CD4-positive, alpha-beta T cell treated with Interleukin-6 for 4 hours (primary cell): ENCODE data around the gene PDE6B.
"Not testable (repeated sequence)": the region's sequence is repeated elsewhere in the genome, so short reads cannot be mapped to it uniquely, and the experiment has no call there.

Experiments used
- DNase-seq: peaks from one replicate; pipeline ENCODE4 v3.0.0-alpha.2; 2020; ENCODE audit warnings: mixed read lengths

PDE6B gene

DNA sequence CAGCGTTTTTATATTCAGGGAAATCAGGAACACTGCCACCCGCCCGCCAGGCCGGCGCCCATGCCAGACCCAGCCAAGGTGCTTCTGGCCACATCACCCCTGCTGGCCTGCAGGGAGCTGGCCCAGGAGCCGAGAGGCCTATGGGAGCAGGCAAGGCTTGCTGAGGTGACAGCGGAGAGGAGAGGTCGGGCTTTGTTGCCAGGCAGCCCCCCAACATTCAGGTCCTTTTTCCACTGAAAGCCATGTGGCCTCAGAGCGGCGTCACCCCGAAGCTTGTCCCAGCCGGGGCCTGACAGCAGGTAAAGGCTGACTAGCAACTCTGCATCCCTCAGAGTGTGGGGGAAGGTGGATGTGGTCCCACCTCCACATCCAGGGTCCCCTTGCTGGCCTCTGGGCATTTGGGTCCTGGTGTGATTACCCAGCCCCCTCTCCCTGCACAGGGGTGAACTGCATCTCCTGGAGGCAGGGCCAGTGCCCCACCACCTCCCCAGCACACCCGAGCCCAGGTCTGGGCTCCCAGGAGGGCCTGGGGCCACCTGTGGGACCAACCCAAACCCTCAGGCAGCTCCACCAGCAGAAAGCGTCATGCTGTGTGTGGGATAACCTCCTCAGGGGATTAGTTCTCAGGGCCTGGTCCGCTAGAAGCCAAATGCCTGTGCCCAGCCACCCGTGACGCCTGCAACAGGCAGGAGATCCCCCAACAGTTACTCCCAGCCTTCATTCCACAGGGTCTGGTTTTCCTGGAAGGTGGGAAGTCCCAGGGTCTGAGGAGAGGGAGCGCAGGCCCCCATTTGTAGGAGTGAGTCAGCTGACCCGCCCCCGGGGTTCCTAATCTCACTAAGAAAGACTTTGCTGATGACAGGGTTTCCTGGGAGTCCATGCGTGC is at the start of gene PDE6B:
PDE6B (plus strand) TSS at position 869 of the 886 bp plus-strand sequence. CDS start 54 bp downstream, outside the sequence.
- no peak for DNase-seq

DNA sequence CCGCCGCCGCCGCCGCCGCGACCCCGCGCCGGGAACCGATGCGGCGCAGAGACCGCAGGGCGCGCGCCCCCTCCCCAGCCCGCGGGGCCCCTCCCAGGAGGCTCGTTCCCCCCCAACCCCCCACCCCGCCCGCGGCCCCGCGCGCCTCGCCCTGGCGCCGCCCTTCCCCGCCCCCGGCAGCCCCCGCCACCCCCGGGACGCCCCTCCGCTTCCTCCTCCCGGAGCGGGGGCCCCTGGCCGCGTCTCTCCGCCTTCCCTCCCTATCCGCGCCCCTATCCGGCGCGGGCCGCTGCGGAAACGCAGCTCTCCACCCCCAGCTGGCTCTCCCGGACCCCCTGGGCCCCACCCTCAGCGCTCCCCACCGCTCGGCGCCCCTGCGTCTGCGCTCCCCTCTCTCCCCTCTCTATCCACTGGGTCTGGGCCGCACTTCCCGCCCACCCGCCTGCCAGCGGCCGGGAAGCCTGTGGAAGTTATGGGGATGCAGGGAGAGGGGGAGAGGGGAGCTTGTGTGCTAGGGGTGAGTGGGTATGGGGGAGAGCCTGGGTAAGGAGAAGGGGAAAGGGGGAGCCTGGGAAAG is 49.0 kb upstream of the PDE6B start, which contains the start of gene TMEM271:
TMEM271 (minus strand) TSS at position 51 of the 577 bp plus-strand sequence. CDS start 233 bp downstream, outside the sequence.
- no peak for DNase-seq

DNA sequence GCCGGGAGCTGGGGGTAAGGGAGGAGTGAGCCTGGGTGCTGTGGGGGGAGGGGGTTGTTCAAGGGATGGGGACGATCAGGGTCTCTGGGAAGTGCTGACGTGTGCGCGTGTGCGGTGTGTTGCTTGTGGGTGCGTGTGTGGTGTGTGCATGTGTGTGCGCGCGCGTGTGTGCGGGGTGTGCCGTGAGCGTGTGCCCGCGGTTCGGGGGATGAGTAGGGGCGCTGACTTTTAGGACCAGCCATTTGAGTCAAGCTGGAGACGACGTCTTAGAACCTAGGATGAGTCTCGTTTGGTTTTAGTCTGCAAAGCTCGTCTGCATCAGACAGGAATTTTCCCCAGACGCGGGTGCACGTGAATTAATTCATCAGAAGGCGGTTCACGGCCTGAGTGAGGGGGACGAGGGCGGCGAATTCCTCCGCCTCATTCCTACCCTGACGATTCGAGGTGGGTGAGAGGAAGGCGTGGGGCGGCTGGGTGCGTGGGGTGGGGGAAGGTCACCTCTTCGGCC is 48.3 kb upstream of the PDE6B start:
- DNase-seq: no peak

DNA sequence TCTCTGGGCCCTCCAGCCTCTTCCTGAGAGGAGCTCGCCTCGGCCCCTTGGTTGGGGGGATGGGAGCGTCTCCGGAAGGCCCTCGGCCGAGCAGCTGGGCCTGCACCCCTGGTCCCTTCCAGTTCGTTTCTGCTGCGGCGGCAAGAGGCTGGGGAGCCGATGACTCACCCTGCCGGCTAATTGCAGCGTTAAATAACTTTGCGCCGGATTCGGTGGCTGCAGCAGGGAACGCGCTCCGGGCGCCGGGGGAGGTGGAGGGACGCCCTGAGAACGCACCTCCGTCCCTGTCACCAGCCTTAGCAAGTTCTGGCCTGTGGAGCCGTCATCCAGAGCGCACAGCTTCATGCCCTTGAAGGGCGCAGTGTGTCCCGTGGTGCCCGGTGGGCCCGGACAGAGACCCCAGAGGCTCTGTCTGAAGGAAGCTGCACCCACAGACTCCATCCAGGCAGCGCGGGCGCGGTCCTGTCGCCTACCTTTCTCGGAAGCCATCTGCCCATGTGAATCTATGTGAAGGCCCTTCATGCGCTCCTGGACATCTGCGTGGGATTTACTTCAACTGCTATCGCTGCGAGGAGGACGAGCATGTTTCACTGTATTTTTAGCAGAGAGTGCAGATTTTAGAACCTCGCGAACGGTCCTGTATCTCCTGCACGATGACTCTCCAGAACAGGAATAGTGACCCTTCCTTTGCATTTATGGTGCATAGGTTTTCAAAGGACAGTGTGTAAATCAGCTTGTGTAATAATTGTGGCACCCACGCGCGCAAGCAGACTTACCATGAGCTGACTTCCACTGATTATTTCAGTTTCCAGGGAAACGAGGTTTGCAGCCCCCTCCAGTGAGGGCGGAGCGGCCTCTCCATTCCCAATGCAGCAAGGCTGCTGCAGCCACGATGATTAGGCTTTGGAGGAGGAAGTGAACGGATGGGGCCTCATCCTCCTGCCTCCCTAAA is 47.6 kb upstream of the PDE6B start:
- no peak for DNase-seq

DNA sequence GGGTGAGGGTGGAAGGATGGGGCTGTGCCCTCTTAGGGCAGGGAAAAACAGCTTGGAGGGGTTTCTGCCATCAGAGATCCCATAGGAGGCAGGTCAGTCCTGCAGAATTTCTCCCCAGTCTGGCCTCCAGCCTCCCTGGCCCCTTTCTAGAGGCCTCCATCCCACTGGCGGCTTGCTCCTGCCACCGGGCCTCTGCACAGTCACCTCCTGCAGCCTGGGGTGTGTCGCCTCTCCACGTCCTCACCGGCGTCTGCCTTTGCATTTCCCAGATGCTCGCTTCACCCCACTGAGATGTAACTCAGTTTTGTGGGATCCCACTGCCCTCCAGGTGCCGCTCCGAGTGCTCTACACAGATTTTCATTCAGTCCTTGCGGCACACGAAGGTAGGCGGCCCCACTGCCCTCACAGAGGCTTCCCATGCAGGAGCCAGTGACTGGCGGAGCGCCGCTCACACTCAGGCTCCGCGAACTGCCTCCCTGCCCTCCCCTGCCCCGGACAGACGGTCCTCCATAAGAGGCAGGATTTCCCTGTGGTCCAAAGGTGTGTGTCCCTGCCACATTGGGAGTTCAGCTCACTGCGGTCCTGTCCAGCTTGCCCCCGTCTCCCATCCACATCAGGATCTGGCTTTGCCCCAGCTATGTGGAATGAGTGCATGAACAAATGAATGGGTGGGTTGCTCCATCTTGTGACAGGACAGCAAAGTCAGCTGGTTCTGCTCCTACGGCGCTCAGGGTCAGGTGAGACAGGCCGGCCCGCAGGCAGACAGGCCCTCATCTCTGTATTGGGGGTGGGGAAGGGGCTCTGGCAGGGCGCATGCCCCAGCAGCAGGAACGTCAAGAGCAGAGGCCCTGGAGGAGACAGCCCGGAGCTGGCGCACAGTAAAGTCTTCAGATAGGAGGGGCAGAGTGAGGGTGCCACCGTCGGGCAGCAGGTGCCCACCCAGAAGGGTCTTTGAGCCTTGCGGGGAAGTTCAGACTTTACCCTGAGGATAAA is 46.6 kb upstream of the PDE6B start:
- no peak for DNase-seq

DNA sequence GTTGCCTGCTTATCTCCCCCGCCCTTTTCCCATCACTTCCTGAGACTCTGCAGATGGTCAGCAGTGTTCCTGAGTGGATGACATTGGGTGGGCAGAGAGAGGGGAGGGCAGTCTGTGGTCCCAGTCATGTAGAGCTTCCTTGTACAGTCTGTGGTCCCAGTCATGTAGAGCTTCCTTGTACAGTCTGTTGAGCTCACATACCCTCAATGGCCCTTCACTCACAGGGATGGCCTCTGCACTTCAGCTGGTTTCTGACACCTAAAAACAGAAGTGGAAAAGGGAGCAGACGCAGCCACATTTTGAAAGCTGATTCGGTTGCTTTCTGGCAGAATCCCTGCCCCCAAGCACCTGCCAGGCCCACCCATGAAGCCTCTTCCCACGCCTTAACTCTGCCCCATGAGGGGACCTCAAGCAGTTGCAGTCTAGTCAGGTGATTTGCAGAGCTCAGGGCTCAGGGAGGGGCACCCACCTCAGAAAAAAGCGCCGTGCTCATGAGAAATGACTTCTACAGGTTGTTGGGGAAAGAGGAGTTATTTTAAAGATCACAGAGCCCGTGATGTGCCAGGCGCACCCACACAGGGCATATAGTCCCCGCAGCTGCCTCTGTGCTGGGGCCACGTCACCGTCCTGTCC is 45.7 kb upstream of the PDE6B start:
- DNase-seq: no peak

DNA sequence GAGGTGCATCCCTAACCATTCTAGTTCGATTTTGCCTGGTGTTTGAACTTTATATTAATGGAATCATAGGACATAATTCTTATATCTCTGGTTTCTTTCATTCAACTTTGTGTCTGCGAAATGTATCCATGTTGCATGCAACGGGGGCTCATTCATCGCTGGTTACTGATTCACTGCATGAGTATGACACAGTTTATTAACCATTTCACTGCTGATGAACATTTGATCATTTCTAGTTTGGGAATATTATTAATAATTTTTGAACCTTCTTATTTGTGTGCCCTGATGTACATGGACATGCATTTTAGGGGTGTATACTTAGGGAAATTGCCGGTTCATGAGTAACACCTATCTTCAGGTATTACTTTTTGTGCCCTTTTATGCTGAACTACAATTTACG is 44.2 kb upstream of the PDE6B start:
- no peak for DNase-seq

DNA sequence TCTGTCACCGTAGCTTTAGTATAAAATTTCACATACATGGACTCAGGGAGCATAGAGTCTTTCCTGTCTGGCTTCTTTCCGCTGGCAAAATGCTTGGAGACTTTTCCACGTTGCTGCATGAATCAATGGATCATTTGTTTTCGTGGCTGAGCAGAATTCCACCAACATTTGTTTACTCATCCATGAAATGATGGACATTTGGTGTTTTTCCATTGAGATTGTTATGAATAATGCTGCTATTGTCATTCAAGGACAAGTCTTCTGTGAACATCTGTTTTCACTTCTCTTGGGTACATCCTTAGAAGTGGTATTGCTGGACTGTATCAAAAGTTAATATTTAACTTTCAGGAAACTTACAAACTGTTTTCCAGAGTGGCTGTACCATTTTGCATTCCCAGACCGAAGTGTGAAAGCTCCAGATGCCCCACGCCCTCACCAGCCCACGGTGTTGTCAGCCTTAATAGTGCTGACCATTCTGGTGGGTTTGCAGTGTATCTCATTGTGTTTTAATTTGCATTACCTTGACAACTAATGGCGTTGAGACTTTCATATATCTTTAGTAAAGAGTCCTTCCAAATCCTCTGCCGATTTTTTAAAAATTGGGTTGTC is 43.5 kb upstream of the PDE6B start:
- no peak for DNase-seq

DNA sequence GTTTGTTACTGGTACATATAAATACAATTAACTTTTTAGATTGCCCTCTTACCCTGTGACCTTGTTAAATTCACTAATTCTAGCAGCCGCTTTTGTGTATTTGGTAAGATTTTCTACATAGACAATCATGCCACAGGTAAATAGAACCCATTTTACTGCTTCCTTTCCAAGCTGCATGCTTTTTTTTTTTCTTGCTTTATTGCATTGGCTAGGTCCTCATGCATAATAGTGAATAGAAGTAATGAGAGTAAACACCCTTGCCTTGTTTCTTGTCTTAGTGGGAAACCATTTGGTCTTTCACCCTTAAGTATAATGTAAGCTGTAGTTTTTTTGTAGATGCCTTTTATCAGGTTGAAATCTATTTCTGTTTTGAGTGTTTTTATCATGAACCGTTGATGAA is 41.6 kb upstream of the PDE6B start:
- no peak for DNase-seq

DNA sequence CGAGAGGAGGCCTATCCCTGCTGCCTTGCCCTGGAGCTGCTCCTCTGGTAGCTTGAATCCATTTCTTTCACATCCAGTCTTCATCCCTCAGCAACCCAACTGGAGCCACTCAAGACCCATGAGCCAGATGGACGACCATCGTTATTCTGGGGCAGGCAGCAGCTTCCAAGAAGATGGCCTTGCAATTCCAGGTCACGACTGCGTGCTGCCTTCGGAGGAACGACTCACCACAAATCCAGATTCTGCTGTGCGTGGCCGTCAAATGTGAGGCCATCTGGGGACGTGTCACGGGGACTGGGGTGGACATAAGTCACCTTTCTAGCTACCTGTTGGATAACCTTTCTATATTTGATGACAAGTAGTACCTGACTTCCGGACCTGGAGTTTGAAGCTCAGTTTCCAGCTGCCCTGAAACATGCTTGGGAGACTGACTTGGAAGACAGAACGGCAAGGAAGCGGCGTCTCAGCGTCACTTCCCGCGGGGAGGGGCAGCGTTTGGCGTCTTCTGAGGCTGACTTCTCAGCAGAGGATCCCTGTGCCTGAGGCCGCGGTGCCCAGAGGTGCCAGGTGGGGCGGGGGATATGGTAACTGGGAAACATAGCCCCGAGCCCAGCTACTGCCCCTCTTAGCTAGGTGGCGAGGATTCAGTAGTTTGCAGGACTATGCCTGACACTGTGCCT is 37.6 kb upstream of the PDE6B start:
- DNase-seq: no peak

DNA sequence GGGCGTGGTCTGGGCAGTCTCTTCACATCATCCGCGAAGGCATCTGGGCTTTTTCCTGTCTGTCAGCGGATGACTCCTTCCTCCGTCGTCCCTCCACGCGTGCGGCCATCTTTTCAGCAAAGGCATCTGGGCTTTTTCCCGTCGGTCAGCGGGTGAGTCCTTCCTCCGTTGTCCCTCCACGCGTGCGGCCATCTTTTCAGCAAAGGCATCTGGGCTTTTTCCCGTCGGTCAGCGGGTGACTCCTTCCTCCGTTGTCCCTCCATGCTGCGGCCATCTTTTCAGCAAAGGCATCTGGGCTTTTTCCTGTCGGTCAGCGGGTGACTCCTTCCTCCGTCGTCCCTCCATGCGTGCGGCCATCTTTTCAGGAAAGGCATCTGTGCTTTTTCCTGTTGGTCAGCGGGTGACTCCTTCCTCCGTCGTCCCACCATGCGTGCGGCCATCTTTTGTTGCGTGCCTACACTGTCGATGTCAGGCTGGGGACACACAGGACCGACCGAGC is 37.0 kb upstream of the PDE6B start:
- no peak for DNase-seq

DNA sequence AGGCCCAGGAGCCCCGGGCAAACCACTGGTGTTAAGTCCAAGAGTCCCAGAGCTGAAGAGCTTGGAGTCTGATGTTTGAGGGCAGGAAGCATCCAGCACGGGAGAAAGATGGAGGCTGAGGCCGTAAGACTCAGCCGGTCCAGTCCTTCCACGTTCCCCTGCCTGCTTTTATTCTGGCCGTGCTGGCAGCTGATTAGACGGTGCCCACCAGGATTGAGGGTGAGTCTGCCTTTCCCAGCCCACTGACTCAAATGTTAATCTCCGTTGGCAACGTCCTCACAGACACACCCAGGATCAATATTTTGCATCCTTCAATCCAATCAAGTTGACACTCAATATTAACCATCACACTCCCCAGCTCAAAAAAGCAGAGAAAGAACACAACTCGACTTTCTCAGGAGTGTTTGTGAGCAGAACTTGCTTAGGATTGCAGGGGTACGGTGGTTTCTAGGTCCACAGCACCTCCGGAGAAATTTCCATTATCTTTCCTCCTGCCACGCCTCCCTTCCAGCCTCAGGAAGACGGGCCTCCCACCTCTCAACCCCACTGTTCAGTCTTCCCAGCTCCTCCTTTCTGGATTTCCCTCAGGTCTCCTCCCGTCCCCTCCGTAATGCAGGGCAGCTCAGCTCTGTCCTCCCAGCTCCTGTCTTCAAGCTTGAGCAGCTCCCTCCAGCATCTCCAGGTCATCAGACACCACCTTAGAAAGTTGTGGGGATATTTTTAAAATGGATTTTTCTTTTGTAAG is 36.0 kb upstream of the PDE6B start:
- DNase-seq: no peak

DNA sequence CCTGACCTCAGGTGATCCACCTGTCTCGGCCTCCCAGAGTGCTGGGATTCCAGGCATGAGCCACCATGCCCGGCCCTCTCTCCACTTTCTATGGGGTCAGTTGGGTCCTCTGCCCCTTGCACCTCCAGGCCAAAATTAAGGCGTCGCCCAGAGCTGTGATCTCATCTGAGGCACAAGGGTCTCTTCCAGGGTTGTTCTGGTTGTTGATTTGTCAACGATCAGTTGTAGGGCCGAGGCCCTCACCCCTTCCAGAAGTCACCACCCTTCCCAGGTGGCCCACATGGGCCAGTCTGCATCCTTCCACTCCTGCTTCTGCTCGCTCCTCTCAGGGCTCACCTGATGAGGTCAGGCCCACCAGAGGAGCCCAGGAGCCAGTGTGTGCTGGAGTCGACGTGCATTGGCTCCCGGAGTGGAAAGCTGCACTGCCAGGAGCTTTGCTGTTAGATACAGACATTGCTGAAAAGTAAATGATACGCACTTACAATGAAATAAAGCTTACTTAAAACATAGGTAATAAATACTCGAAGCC is 35.0 kb upstream of the PDE6B start:
- DNase-seq: no peak

DNA sequence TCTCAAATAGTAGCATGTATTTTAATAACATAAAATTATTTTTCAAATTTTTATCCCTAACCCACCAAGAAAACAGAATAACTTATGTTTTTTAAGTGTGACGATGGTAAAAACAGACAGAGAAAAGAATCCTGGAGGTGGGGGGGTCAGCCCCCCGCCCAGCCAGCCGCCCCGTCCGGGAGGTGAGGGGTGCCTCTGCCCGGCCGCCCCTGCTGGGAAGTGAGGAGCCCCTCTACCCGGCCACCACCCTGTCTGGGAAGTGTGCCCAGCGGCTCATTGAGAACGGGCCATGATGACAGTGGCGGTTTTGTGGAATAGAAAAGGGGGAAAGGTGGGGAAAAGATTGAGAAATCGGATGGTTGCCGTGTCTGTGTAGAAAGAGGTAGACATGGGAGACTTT is 33.2 kb upstream of the PDE6B start:
- DNase-seq: not testable (repeated sequence)

DNA sequence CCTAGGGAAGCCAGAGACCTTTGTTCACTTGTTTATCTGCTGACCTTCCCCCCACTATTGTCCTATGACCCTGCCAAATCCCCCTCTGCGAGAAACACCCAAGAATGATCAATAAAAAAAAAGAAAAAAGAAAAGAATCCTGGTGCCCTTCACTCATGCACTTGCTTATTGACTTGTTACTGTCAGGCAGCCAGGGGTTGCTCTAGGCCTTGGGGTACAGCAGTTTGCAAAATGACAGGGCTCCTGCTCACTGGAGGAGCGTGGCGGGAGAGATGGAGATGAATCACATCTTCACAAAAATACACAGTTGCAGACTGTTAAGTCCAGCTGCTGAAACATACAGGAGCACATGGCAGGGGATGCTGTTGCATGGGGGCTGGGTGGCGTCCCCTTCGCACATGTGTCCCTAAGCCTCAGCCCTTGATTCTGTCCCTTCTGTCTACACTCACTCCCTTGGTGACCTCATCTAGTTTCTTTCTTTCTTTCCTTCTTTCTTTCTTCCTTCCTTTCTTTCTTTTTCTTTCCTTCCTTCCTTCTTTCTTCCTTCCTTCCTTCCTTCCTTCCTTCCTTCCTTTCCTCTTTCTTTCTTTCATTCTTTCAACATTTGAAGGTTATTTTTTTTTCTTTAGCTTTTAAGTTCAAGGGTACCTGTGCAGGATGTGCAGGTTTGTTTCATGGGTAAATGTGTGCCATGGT is 32.4 kb upstream of the PDE6B start:
- no peak for DNase-seq

DNA sequence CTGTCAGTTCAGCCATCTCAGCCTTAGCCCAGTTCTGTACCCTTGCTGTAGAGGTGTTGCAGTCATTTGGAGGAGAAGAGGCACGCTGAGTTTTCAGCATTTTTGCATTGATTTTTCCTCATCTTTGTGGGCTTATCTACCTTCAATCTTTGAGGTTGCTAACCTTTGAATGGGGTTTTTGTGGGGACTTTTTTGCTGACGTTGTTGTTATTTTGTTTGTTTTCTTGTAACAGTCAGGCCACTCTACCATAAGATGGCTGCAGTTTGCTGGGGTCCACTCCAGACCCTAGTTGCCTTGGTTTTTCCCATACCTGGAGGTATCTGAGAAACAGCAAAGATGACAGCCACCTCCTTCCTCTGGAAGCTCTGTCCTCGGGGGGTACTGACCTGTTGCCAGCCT is 26.4 kb upstream of the PDE6B start:
- no peak for DNase-seq

DNA sequence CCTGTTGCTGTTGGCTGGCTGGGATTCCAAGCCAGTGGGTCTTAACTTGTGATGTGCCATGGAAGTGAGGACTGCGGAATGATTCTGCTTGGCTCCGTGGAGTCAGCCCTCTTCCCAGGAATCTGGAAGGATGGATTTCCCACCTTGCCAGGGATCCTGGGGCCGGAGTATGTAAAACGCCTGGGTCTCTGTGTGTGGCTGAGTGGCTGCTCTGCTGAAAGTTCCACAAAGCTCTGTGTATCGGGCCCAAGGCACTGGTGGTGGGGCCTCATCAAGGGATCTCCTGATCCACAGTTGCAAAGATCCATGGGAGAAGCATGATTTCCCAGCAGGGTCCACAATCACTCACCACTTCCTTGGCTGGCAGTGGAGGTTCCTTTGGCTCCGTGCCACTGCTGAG is 25.2 kb upstream of the PDE6B start:
- no peak for DNase-seq

DNA sequence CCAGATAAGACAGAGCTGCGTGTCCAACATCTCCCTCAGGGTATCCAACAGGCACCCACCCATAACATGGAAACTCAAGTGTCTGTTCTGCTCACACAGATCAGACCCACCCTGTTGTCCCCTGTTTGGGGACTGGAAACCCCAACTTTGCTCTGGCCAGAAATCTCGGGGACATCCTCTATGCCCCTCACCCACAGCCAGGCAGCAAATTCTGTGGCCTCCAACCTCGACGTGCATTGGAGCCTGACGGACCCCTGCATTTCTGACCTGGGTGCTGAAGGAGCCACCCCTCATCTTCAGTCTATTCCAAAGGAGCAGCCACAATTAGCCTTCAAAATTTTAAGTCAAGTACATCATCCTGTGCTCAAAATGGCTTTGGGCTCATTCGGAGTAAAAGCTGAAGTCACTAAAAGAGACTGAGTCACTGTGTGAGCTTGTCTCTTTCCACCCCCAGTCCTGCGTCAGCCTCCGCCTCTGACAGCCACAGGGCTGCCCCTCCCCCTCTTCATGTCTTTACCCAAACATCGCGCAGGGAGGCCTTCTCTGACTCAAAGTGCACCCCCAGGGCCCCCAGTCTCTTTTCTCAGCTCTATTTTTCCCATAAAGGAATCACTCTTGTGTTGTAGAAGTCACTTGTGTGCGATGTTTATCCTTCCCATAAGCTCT is 24.4 kb upstream of the PDE6B start:
- no peak for DNase-seq
